GM23338 (cell line): Measurements from ENCODE around the gene MEIS3. TPM values are rescaled to one million over a fixed set of nuclear protein-coding genes. Genes with fewer than 3 reads are reported as not detected.

Experiments
- ATAC-seq: fragments of 200-7000 bp; cut with Tn5 transposase; 3 replicates; pipeline ENCODE4 v1.9.1; 2020
- DNase-seq: peaks from one replicate; pipeline ENCODE4 v3.0.0-alpha.2; 2015; ENCODE audit warnings: low spot score
- H2AFZ ChIP-seq: fragments of 200-600 bp; sonication (generic); 2 replicates; pipeline ENCODE4 v1.8.0; 2016; ENCODE audit warnings: antibody characterized with exemption, mild to moderate bottlenecking, moderate library complexity
- H3F3A ChIP-seq: fragments of 200-600 bp; sonication (generic); replicated peaks from 2 replicates; pipeline ENCODE4 v1.8.0; 2017; ENCODE audit warnings: antibody characterized with exemption, mixed run types, low read depth
- H3K27ac ChIP-seq: fragments of 200-600 bp; sonication (generic); 2 replicates; pipeline ENCODE4 v1.6.1; 2016; ENCODE audit warnings: low read depth
- H3K27me3 ChIP-seq: fragments of 200-600 bp; sonication (generic); 2 replicates; pipeline ENCODE4 v1.8.0; 2016; ENCODE audit warnings: mild to moderate bottlenecking, mixed run types, moderate library complexity; ENCODE audit not compliant: insufficient read depth
- H3K36me3 ChIP-seq: fragments of 200-600 bp; sonication (generic); 2 replicates; pipeline ENCODE4 v1.8.0; 2016; ENCODE audit warnings: mild to moderate bottlenecking; ENCODE audit not compliant: insufficient read depth
- H3K4me1 ChIP-seq: fragments of 200-600 bp; sonication (generic); 2 replicates; pipeline ENCODE4 v1.8.0; 2016; ENCODE audit warnings: mild to moderate bottlenecking, moderate library complexity; ENCODE audit not compliant: insufficient read depth
- H3K4me2 ChIP-seq: fragments of 200-600 bp; sonication (generic); 2 replicates; pipeline ENCODE4 v1.7.1; 2017; ENCODE audit warnings: mixed run types
- H3K4me3 ChIP-seq: fragments of 200-600 bp; sonication (generic); 2 replicates; pipeline ENCODE4 v1.6.1; 2016; ENCODE audit warnings: mixed run types
- H3K79me2 ChIP-seq: fragments of 200-600 bp; sonication (generic); replicated peaks from 2 replicates; pipeline ENCODE4 v1.8.0; 2017; ENCODE audit warnings: mild to moderate bottlenecking; ENCODE audit not compliant: insufficient read depth
- H3K9me2 ChIP-seq: fragments of 200-600 bp; sonication (generic); 2 replicates; pipeline ENCODE4 v1.8.0; 2017; ENCODE audit not compliant: insufficient read depth
- H4K20me1 ChIP-seq: fragments of 200-600 bp; sonication (generic); replicated peaks from 2 replicates; pipeline ENCODE4 v1.8.0; 2017; ENCODE audit warnings: mild to moderate bottlenecking; ENCODE audit not compliant: insufficient read depth
- H3K27ac Mint-ChIP-seq: 2 replicates; pipeline ENCODE4 v1.8.0; 2020; ENCODE audit warnings: inconsistent platforms, mild to moderate bottlenecking, moderate library complexity, mixed read lengths
- H3K27me3 Mint-ChIP-seq: 3 replicates; pipeline ENCODE4 v1.8.0; 2022; ENCODE audit warnings: low read depth, mild to moderate bottlenecking, moderate library complexity, mixed read lengths, inconsistent platforms; ENCODE audit not compliant: insufficient read depth, poor library complexity
- H3K36me3 Mint-ChIP-seq: 3 replicates; pipeline ENCODE4 v1.8.0; 2021; ENCODE audit warnings: low read depth, mild to moderate bottlenecking, inconsistent platforms, moderate library complexity, mixed read lengths
- H3K4me1 Mint-ChIP-seq: 3 replicates; pipeline ENCODE4 v1.8.0; 2020; ENCODE audit warnings: mild to moderate bottlenecking, inconsistent platforms, mixed read lengths
- H3K4me3 Mint-ChIP-seq: 3 replicates; pipeline ENCODE4 v1.8.0; 2021; ENCODE audit warnings: moderate library complexity, mild to moderate bottlenecking, inconsistent platforms, mixed read lengths
- H3K9me3 Mint-ChIP-seq: 3 replicates; pipeline ENCODE4 v1.8.0; 2020; ENCODE audit warnings: moderate library complexity, mild to moderate bottlenecking, inconsistent platforms, mixed read lengths
- CREB1 ChIP-seq: fragments of 250-450 bp; sonication (Bioruptor Pico); IDR thresholded peaks from 2 replicates; pipeline ENCODE4 v1.5.0; 2020; ENCODE audit warnings: low read depth, mild to moderate bottlenecking, moderate library complexity
- CTCF ChIP-seq, 2 experiments: fragments of 200-600 bp in 1 of 2; sonication (generic) in 1 of 2; conservative IDR thresholded peaks; 2 replicates each; pipeline versions ENCODE4 v1.5.1 to v1.6.1; 2016 to 2017; ENCODE audit warnings: antibody characterized with exemption in 2 of 2, low read depth in 2 of 2, mild to moderate bottlenecking in 2 of 2, moderate library complexity in 1 of 2
- ETS1 ChIP-seq: IDR thresholded peaks from 2 replicates; pipeline ENCODE4 v1.6.1; 2016; ENCODE audit warnings: antibody characterized with exemption
- EZH2 ChIP-seq: fragments of 200-600 bp; sonication (generic); IDR thresholded peaks from one replicate; pipeline ENCODE4 v1.8.0; 2017; ENCODE audit warnings: antibody characterized with exemption, mild to moderate bottlenecking, low read depth; ENCODE audit not compliant: unreplicated experiment
- EZH2phosphoT487 ChIP-seq: fragments of 200-600 bp; sonication (generic); IDR thresholded peaks from one replicate; pipeline ENCODE4 v1.8.1; 2018; ENCODE audit warnings: antibody characterized with exemption; ENCODE audit not compliant: unreplicated experiment
- JUNB ChIP-seq: IDR thresholded peaks from one replicate; pipeline ENCODE4 v1.6.1; 2016; ENCODE audit warnings: antibody characterized with exemption; ENCODE audit not compliant: unreplicated experiment
- NANOG ChIP-seq: IDR thresholded peaks from 2 replicates; pipeline ENCODE4 v1.6.1; 2016; ENCODE audit warnings: antibody characterized with exemption, borderline replicate concordance
- POLR2AphosphoS5 ChIP-seq: IDR thresholded peaks from 2 replicates; pipeline ENCODE4 v1.6.1; 2016; ENCODE audit warnings: antibody characterized with exemption, low read depth
- STAT1 ChIP-seq: IDR thresholded peaks from one replicate; pipeline ENCODE4 v1.6.1; 2016; ENCODE audit warnings: antibody characterized with exemption; ENCODE audit not compliant: unreplicated experiment
- ZNF114 ChIP-seq: fragments of 250-450 bp; sonication (Bioruptor Pico); IDR thresholded peaks from 2 replicates; pipeline ENCODE4 v1.5.0; 2020; ENCODE audit warnings: mild to moderate bottlenecking, moderate library complexity
- polyA plus RNA-seq: library from polyadenylated mRNA; unstranded; fragments of >200 nt; fragmentation: Nextera tagmentation; extraction: Ambion mirVana; gene quantifications from 2 replicates; pipeline ENCODE4 v1.2.1, GENCODE V29; 2016
- total RNA-seq: library from RNA; depleted of rRNA; stranded (reverse); fragments of >200 nt; shearing (Covaris generic); gene quantifications from 2 replicates; pipeline ENCODE4 v1.2.3, GENCODE V29; 2014

The MEIS3 gene
- total and polyA plus RNA-seq, 2 experiments from 2014 or later, result 20.6 to 33.7 TPM

- Histone ChIP-seq H4K20me1 (no peaks in the 10 kb centered on the region; the same call in 1 of the 2 replicates), H3K27me3 (no peaks in the 10 kb centered on the region), H3K4me2 (no peak overlapping the region), H3K4me3 (no peak overlapping the region), H3K4me1 (no peaks in the 10 kb centered on the region), H3K36me3 (0 out of 2 replicates have a peak, but pooled peaks cover 4% of the 10 kb centered on the region), H3K9me2 (no peaks in the 10 kb centered on the region), H3K79me2 (no peaks in the 10 kb centered on the region), H3K27ac (no peak overlapping the region), H3F3A (peaks cover 6% of the 10 kb centered on the region; the same call in 1 of the 2 replicates), H2AFZ (no peak overlapping the region)
- H3K27me3 Mint-ChIP-seq, result peaks cover 10% of the 10 kb centered on the region
- ATAC-seq (no peak), DNase-seq (no peak)
- H3K27ac Mint-ChIP-seq, result no peak overlapping the region
- H3K9me3 Mint-ChIP-seq, result no peaks in the 10 kb centered on the region
- no peaks in the 10 kb centered on the region; the same call in 2 of the 3 replicates for H3K4me1 Mint-ChIP-seq
- H3K36me3 Mint-ChIP-seq, result peaks cover 51% of the 10 kb centered on the region
- TF ChIP-seq NANOG, result no peak
- TF ChIP-seq CREB1 (CRISPR knock-in tag), result no peak
- no peak overlapping the region for H3K4me3 Mint-ChIP-seq
Observed at GRCh38 chr19:47379381-47379938, 39.9 kb downstream of the MEIS3 start.

- H3K4me1 ChIP-seq, result no peaks in the 10 kb centered on the region
- DNase-seq, result no peak
- no peaks in the 10 kb centered on the region for H3K27me3 ChIP-seq
- Mint-ChIP-seq H3K27me3 (peaks cover 10% of the 10 kb centered on the region), H3K9me3 (no peaks in the 10 kb centered on the region), H3K36me3 (peaks cover 57% of the 10 kb centered on the region), H3K4me1 (no peaks in the 10 kb centered on the region; the same call in 2 of the 3 replicates), H3K27ac (no peak overlapping the region), H3K4me3 (no peak overlapping the region)
- no peak overlapping the region for H3K27ac ChIP-seq
- H3K4me2 ChIP-seq, result no peak overlapping the region
- TF ChIP-seq POLR2AphosphoS5, result no peak
- no peak for TF ChIP-seq STAT1
- no peak for TF ChIP-seq EZH2
- no peak for TF ChIP-seq CREB1 (CRISPR knock-in tag)
- no peak for TF ChIP-seq JUNB
- no peak overlapping the region for H2AFZ ChIP-seq
- no peak for ATAC-seq
- H3K79me2 ChIP-seq, result no peaks in the 10 kb centered on the region
- no peaks in the 10 kb centered on the region; the same call in 1 of the 2 replicates for H4K20me1 ChIP-seq
- peaks cover 6% of the 10 kb centered on the region; the same call in 1 of the 2 replicates for H3F3A ChIP-seq
- H3K9me2 ChIP-seq, result no peaks in the 10 kb centered on the region
- 0 out of 2 replicates have a peak, but pooled peaks cover 9% of the 10 kb centered on the region for H3K36me3 ChIP-seq
- H3K4me3 ChIP-seq, result no peak overlapping the region
Observed at GRCh38 chr19:47378246-47378645, 41.1 kb downstream of the MEIS3 start.

DNA sequence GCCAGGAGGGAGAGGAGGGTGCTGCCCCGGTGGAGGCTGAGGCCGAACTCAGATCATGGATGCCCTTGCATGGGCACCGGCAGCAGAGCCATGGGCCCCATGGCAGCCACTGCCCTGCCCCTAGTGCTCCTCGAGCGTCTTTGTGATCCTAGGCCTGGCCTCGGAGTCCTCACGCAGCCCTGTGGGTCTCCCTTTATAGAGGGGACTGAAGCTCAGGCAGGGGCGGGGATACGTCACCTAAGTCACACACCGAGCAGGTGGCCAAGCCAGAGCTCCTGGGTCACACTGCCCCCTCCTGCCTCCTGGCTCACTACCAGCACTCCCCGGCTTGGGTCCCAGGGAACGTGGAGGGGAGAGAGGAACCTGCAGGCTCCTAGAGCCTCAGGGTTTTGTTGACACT lies 41.5 kb downstream of the MEIS3 start:
- no peaks in the 10 kb centered on the region for H3K79me2 ChIP-seq
- H3K27me3 ChIP-seq, result no peaks in the 10 kb centered on the region
- no peak overlapping the region for H3K4me2 ChIP-seq
- no peak overlapping the region for H3K4me3 Mint-ChIP-seq
- H3K9me3 Mint-ChIP-seq, result no peaks in the 10 kb centered on the region
- H3K27ac ChIP-seq, result no peak overlapping the region
- H3K4me1 ChIP-seq, result no peaks in the 10 kb centered on the region
- H4K20me1 ChIP-seq, result no peaks in the 10 kb centered on the region; the same call in 1 of the 2 replicates
- H3K36me3 ChIP-seq, result 0 out of 2 replicates have a peak, but pooled peaks cover 9% of the 10 kb centered on the region
- H3K36me3 Mint-ChIP-seq, result peaks cover 60% of the 10 kb centered on the region
- no peak overlapping the region for H2AFZ ChIP-seq
- ATAC-seq (no peak), DNase-seq (no peak)
- no peak overlapping the region for H3K4me3 ChIP-seq
- peaks cover 10% of the 10 kb centered on the region for H3K27me3 Mint-ChIP-seq
- H3K4me1 Mint-ChIP-seq, result no peaks in the 10 kb centered on the region; the same call in 2 of the 3 replicates
- H3K27ac Mint-ChIP-seq, result no peak overlapping the region
- TF ChIP-seq EZH2phosphoT487 (no peak), CTCF (conservative IDR thresholded peaks at IDR 0.05; ENCODE audit: low read depth in 2 of 2) (peak in 1 of 2 experiments; percentile 22; a peak in 2 of 4 replicates), ETS1 (no peak), ZNF114 (CRISPR knock-in tag) (no peak), NANOG (no peak)
- no peaks in the 10 kb centered on the region for H3K9me2 ChIP-seq
- H3F3A ChIP-seq, result peaks cover 6% of the 10 kb centered on the region; the same call in 1 of the 2 replicates
